GM12878 (cell line): Measurements from ENCODE around the gene TMEM50B. TPM values are rescaled to one million over a fixed set of nuclear protein-coding genes. Genes with fewer than 3 reads are reported as not detected.
A peak's percentile ranks its signal among the peaks of the same experiment; 100 is the strongest.

ENCODE experiments used
- ASH2L ChIP-seq: fragments of 300-600, 200-600 bp; sonication (generic); IDR thresholded peaks from 2 replicates; pipeline ENCODE4 v1.6.1; 2017; ENCODE audit warnings: low read depth, mild to moderate bottlenecking, borderline replicate concordance
- CBX3 ChIP-seq: fragments of 200-600 bp; sonication (generic); IDR thresholded peaks from 2 replicates; pipeline ENCODE4 v1.6.1; 2016; ENCODE audit warnings: low read depth, borderline replicate concordance
- CHD2 ChIP-seq: IDR thresholded peaks from 2 replicates; pipeline ENCODE4 v1.6.1; 2011; ENCODE audit warnings: low read depth, low read length, improper control_type of control experiment, borderline replicate concordance
- CHD4 ChIP-seq: fragments of 200-600 bp; sonication (generic); IDR thresholded peaks from 2 replicates; pipeline ENCODE4 v1.6.1; 2016; ENCODE audit warnings: mild to moderate bottlenecking
- EGR1 ChIP-seq, 2 experiments: IDR thresholded peaks; 1 replicate in 1 of 2; 2 replicates in 1 of 2; pipeline ENCODE4 v1.6.1; 2011 to 2012; ENCODE audit warnings: low read depth in 2 of 2, low read length in 2 of 2, borderline replicate concordance in 1 of 2, mild to moderate bottlenecking in 1 of 2, moderate library complexity in 1 of 2
- EP300 ChIP-seq, 2 experiments: fragments of 150-350 bp in 1 of 2; IDR thresholded peaks; 2 replicates each; pipeline ENCODE4 v1.6.1; 2011 to 2012; ENCODE audit warnings: low read depth in 2 of 2, low read length in 2 of 2, borderline replicate concordance in 1 of 2, improper control_type of control experiment in 1 of 2, inconsistent platforms in 1 of 2; ENCODE audit not compliant: control insufficient read depth in 1 of 2
- FOXM1 ChIP-seq: IDR thresholded peaks from 2 replicates; pipeline ENCODE4 v1.6.1; 2012; ENCODE audit warnings: low read depth, mild to moderate bottlenecking, inconsistent platforms, low read length, moderate library complexity
- HCFC1 ChIP-seq: fragments of 150-350 bp; IDR thresholded peaks from 2 replicates; pipeline ENCODE4 v1.6.1; 2014; ENCODE audit warnings: low read length
- IKZF2 ChIP-seq, 2 experiments: fragments of 450-650 bp; IDR thresholded peaks; 2 replicates each; pipeline ENCODE4 v1.6.1; 2017; ENCODE audit warnings: mild to moderate bottlenecking in 2 of 2, moderate library complexity in 2 of 2
- KAT2A ChIP-seq: conservative IDR thresholded peaks from 2 replicates; pipeline ENCODE4 v1.6.1; 2011; ENCODE audit warnings: low read depth, low read length; ENCODE audit not compliant: control insufficient read depth
- LARP7 ChIP-seq: fragments of 450-650 bp; IDR thresholded peaks from 2 replicates; pipeline ENCODE4 v1.6.1; 2017; ENCODE audit warnings: mild to moderate bottlenecking
- MYB ChIP-seq: fragments of 150-350 bp; IDR thresholded peaks from 2 replicates; pipeline ENCODE4 v1.6.1; 2014; ENCODE audit warnings: mild to moderate bottlenecking, low read depth, low read length, borderline replicate concordance
- MYC ChIP-seq: IDR thresholded peaks from 2 replicates; pipeline ENCODE4 v1.6.1; 2011; ENCODE audit warnings: mild to moderate bottlenecking, low read length, moderate library complexity, inconsistent platforms; ENCODE audit not compliant: insufficient read depth, insufficient replicate concordance, insufficient read length, severe bottlenecking
- NBN ChIP-seq: fragments of 450-650 bp; IDR thresholded peaks from 2 replicates; pipeline ENCODE4 v1.6.1; 2016
- NFXL1 ChIP-seq: fragments of 450-650 bp; IDR thresholded peaks from 2 replicates; pipeline ENCODE4 v1.6.1; 2017; ENCODE audit warnings: antibody characterized with exemption, mild to moderate bottlenecking, borderline replicate concordance
- NR2C2 ChIP-seq: IDR thresholded peaks from 2 replicates; pipeline ENCODE4 v1.6.1; 2011; ENCODE audit warnings: borderline replicate concordance, low read depth; ENCODE audit not compliant: control insufficient read depth, insufficient read length
- NR2F1 ChIP-seq: fragments of 450-650 bp; conservative IDR thresholded peaks from 2 replicates; pipeline ENCODE4 v1.6.1; 2017; ENCODE audit warnings: mild to moderate bottlenecking
- NRF1 ChIP-seq: conservative IDR thresholded peaks from 2 replicates; pipeline ENCODE4 v1.6.1; 2011; ENCODE audit warnings: mild to moderate bottlenecking, low read depth, low read length, improper control_type of control experiment
- POLR2A ChIP-seq: IDR thresholded peaks from 2 replicates; pipeline ENCODE4 v1.6.1; 2011; ENCODE audit warnings: low read depth, mild to moderate bottlenecking, low read length
- RCOR1 ChIP-seq: conservative IDR thresholded peaks from 2 replicates; pipeline ENCODE4 v1.6.1; 2012; ENCODE audit warnings: low read depth, low read length, improper control_type of control experiment
- SMAD5 ChIP-seq: IDR thresholded peaks from 2 replicates; pipeline ENCODE4 v1.6.1; 2016; ENCODE audit warnings: antibody characterized with exemption, low read depth
- SPI1 ChIP-seq: IDR thresholded peaks from 2 replicates; pipeline ENCODE4 v1.6.1; 2011; ENCODE audit warnings: low read depth, mild to moderate bottlenecking, low read length, moderate library complexity, borderline replicate concordance; ENCODE audit not compliant: insufficient read depth
- TCF3 ChIP-seq: IDR thresholded peaks from 2 replicates; pipeline ENCODE4 v1.6.1; 2012; ENCODE audit warnings: low read depth, mild to moderate bottlenecking, low read length, borderline replicate concordance; ENCODE audit not compliant: insufficient read depth
- YY1 ChIP-seq: IDR thresholded peaks from 2 replicates; pipeline ENCODE4 v1.6.1; 2011; ENCODE audit warnings: low read depth, mild to moderate bottlenecking, low read length
- ZBED1 ChIP-seq: IDR thresholded peaks from 2 replicates; pipeline ENCODE4 v1.6.1; 2016; ENCODE audit warnings: borderline replicate concordance
- ZNF207 ChIP-seq: fragments of 450-650 bp; IDR thresholded peaks from 2 replicates; pipeline ENCODE4 v1.6.1; 2014; ENCODE audit warnings: antibody characterized with exemption, mild to moderate bottlenecking, borderline replicate concordance
- ZSCAN29 ChIP-seq: fragments of 450-650 bp; IDR thresholded peaks from 2 replicates; pipeline ENCODE4 v1.6.1; 2017; ENCODE audit warnings: mild to moderate bottlenecking, moderate library complexity
- polyA plus RNA-seq, 11 experiments: library from polyadenylated mRNA; depleted of rRNA in 4 of 11; unstranded in 6 of 11; stranded (reverse) in 5 of 11; fragments of >200 nt; fragmentation: Nextera tagmentation in 4 of 11; fragmentation: Illumina TruSeq in 1 of 11; extraction: Ambion mirVana in 4 of 11; extraction: Trizol in 1 of 11; gene quantifications; 1 replicate in 1 of 11; 2 replicates in 10 of 11; pipeline versions ENCODE4 v1.2.1 to v1.2.3, GENCODE V29; 2011 to 2016; ENCODE audit warnings: inconsistent platforms in 2 of 11, missing spikeins in 2 of 11, low read depth in 1 of 11
- total RNA-seq, 4 experiments: library from RNA; depleted of rRNA in 3 of 4; stranded (reverse); fragments of >200 nt in 3 of 4; fragmentation: Illumina TruSeq in 1 of 4; extraction: Trizol in 1 of 4; gene quantifications; 2 replicates each; pipeline versions ENCODE4 v1.2.1 to v1.2.3, GENCODE V29; 2013 to 2021
- TF ChIP-seq, protein P1 (sequence below): fragments of 450-650 bp; formaldehyde crosslinking; IDR thresholded peaks from 2 replicates; pipeline ENCODE4 v1.4.0; 2020; ENCODE audit warnings: mild to moderate bottlenecking, moderate library complexity

TMEM50B gene
- total and polyA plus RNA-seq, 10 of the 15 experiments (the other 5 are each of a cell fraction or from before 2014, with no cell fraction given): 12.1 to 42.1 (median 18.2) TPM

DNA sequence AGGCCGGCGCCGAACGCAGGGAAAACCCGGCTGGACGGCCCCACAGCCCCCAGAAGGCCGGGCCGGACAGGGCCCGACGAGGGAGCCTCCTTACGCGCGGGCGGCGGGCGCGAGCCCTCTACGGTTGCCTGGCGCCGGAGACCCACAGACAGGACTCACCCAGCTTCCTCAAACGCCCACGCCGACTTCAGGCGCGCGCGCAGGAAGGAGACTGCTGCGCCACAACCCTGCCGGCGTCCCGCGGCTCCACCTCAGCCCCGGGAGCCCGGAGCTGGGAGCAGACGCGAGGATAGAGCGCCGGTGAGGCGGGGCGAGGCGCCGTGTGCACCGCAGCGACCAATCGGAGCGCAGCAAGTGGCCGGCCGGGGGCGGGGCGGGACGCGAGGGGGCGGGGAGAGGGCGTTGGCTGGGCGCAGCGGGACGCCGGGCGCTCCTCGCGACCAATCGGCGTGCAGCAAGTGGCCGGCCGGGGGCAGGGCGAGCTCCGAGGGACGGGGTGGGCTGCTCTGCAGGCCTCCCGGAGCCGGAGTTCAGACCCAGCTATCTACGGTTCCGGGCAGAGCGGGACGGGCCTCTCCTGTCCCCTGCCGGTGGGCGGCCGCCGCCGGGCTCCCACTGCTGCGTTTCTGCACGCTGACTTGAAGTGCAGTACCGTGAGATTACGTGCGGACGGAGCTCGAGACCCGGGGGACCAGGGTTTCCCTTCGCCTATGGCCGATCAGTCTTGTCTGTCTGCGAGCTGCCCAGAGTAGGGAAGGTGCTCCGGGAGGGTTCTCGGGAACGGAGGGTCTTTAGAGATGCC, at the start of gene TMEM50B (continued):
- TF ChIP-seq TCF3 (no peak), ZNF207 (peak; percentile 51), NR2F1 (0 out of 2 replicates have a peak, but pooled peaks have one; percentile 18), RCOR1 (no peak), EGR1 (IDR thresholded peaks at IDR 0.05; ENCODE audit: borderline replicate concordance in 1 of 2, low read depth in 2 of 2, low read length in 2 of 2) (peak; percentile 65 to 97), ZSCAN29 (no peak), FOXM1 (no peak), NR2C2 (no peak), MYB (no peak), NRF1 (peak; percentile 51), NBN (peak; percentile 57; the same call in 1 of the 2 replicates), CBX3 (no peak), YY1 (peak; percentile 82; the same call in 1 of the 2 replicates), SPI1 (peak; percentile 32; the same call in 1 of the 2 replicates), MYC (no peak), POLR2A (peak; percentile 94), IKZF2 (IDR thresholded peaks at IDR 0.05) (peak in 1 of 2 experiments; percentile 27; a peak in 1 of 4 replicates), KAT2A (no peak), SMAD5 (0 out of 2 replicates have a peak, but pooled peaks have one; percentile 23), HCFC1 (peak; percentile 26; the same call in 1 of the 2 replicates), ASH2L (no peak), ZBED1 (no peak), CHD2 (no peak), NFXL1 (no peak), EP300 (IDR thresholded peaks at IDR 0.05; ENCODE audit: borderline replicate concordance in 1 of 2, control insufficient read depth in 1 of 2, low read depth in 2 of 2, low read length in 2 of 2) (peak in 1 of 2 experiments; percentile 20; a peak in 1 of 4 replicates), CHD4 (no peak), LARP7 (peak; percentile 87)
- TF ChIP-seq, protein P1, sequence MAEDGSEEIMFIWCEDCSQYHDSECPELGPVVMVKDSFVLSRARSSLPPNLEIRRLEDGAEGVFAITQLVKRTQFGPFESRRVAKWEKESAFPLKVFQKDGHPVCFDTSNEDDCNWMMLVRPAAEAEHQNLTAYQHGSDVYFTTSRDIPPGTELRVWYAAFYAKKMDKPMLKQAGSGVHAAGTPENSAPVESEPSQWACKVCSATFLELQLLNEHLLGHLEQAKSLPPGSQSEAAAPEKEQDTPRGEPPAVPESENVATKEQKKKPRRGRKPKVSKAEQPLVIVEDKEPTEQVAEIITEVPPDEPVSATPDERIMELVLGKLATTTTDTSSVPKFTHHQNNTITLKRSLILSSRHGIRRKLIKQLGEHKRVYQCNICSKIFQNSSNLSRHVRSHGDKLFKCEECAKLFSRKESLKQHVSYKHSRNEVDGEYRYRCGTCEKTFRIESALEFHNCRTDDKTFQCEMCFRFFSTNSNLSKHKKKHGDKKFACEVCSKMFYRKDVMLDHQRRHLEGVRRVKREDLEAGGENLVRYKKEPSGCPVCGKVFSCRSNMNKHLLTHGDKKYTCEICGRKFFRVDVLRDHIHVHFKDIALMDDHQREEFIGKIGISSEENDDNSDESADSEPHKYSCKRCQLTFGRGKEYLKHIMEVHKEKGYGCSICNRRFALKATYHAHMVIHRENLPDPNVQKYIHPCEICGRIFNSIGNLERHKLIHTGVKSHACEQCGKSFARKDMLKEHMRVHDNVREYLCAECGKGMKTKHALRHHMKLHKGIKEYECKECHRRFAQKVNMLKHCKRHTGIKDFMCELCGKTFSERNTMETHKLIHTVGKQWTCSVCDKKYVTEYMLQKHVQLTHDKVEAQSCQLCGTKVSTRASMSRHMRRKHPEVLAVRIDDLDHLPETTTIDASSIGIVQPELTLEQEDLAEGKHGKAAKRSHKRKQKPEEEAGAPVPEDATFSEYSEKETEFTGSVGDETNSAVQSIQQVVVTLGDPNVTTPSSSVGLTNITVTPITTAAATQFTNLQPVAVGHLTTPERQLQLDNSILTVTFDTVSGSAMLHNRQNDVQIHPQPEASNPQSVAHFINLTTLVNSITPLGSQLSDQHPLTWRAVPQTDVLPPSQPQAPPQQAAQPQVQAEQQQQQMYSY (CRISPR knock-in tag): no peak
